HG02798 (cell line): ENCODE data around the gene ADCK1.
A peak's percentile ranks its signal among the peaks of the same experiment; 100 is the strongest.
"Not testable (repeated sequence)": the region's sequence is repeated elsewhere in the genome, so short reads cannot be mapped to it uniquely, and the experiment has no call there.

Experiments
- ATAC-seq: cut with Tn5 transposase; IDR thresholded peaks from one replicate; pipeline ENCODE4 v1.9.1; 2021; ENCODE audit warnings: mild to moderate bottlenecking; ENCODE audit not compliant: unreplicated experiment, poor library complexity

Gene ADCK1

DNA sequence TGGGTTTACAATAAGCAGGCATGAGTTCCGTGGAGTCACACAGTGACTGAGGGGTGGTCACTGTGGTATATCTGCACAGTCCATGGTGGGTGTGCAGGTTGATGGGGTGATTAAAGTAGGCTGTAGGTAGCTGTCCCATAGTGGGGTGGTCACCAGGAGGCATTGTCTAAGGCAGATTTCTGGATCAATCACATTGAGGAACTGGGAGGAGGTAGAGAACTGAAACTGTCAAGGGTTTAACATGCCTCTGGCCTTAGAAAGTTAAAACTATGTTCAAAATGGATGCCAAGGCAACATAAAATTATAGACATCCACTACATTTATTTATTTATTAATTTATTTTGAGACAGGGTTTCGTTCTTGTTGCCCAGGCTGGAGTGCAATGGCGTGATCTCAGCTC lies 8.3 kb downstream of the ADCK1 start:
- no peak for ATAC-seq

DNA sequence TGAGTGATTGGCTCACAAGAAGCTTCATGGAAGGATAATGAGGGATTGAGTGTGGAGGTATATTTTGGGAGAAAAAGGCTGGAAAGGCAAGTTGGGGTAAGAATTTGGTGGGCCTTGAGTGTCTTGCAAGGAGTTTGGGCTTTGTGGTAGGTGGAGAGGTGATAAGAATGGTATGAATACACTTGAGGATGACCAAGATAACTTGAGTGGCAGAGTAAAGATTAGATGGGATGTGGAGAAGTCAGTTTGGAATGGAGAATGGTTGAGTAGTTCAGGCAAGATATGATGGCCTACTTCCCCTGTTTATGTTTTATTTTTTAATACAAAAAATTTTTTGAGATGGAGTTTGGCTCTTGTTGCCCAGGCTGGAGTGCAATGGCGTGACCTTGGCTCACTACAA lies 9.1 kb downstream of the ADCK1 start:
- no peak for ATAC-seq

DNA sequence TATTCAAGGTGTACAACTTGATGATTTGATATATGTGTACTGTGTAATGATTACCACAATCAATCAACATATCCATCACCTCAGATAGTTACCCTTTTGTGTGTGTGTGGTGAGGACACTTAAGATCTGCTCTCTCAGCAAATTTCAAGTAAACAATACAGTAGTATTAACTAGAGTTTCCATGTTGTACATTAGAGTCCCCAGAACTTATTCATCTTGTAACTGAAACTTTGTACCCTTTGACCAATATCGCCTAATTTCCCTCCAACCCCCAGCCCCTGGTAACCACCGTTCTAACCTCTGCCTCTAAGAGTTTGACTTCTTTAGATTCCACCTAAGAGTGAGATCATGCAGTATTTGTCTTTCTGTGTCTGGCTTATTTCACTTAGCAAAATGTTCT lies 12.1 kb downstream of the ADCK1 start:
- ATAC-seq: peak; percentile 58

DNA sequence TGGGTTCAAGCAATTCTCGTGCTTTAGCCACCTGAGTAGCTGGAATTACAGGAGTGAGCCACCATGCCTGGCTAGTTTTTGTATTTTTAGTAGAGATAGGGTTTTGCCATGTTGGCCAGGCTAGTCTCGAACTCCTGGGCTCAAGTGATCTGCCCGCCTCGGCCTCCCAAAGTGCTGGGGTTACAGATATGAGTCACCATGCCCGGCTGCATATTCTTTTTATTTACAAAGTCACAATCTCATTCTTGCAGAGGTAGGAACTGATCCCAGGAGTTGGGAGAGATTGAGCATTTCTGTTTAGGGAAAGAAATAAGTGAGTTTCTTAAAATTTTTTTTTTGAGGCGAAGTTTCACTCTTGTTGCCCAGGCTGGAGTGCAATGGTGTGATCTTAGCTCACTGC lies 12.8 kb downstream of the ADCK1 start:
- not testable (repeated sequence) for ATAC-seq

DNA sequence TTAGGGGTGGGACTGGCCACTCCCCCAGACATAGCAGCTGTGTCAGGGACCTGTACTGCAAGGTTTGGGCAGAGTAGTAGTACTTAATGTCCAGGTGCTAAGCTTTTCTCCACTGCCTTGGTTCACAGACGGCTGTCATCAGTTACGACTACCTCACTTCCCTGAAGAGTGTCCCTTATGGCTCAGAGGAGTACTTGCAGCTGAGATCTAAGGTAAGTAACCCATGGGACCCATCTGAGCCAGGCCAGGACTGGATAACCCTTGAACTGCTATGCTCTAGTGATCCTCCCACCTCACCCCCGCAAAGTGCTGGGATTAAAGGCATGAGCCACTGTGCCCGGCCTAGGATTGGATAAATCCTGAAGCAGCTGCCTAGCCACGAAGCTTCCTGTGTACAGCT lies 22.4 kb downstream of the ADCK1 start:
- no peak for ATAC-seq

DNA sequence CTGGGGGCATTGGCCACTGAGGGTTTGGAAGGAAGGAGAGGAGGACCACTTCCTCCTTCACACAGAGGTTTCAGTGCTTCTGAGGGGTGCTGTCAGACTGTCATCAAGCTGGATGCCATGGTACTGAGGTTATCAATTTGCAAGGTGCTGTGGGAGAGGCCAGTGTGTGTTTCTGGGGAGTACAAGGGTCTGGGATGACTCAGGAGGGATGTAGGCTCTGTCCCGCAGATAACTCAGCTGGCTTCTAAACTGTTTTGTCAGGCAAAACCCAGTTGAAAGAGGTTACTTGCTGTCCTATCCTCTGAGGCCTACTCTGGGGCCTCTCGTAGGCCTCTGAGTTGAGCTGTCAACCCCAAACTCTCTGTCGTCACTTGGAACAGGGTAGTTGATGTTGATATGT lies 22.8 kb downstream of the ADCK1 start:
- ATAC-seq: no peak

DNA sequence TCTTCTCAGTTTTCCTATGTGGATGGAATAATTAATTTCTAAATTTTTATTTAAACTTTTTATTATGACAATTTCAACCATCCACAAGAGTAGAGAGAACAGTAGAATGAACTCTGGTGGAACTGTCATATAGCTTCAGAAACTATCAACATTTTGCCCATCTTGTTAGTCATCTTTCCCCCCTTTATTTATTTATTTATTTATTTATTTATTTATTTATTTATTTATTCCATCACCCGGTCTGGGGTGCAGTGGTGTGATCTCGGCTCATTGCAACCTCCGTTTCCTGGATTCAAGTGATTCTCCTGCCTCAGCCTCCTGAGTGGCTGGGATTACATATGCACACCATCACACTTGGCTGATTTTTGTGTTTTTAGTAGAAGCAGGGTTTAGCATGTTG lies 23.5 kb downstream of the ADCK1 start:
- ATAC-seq: no peak

DNA sequence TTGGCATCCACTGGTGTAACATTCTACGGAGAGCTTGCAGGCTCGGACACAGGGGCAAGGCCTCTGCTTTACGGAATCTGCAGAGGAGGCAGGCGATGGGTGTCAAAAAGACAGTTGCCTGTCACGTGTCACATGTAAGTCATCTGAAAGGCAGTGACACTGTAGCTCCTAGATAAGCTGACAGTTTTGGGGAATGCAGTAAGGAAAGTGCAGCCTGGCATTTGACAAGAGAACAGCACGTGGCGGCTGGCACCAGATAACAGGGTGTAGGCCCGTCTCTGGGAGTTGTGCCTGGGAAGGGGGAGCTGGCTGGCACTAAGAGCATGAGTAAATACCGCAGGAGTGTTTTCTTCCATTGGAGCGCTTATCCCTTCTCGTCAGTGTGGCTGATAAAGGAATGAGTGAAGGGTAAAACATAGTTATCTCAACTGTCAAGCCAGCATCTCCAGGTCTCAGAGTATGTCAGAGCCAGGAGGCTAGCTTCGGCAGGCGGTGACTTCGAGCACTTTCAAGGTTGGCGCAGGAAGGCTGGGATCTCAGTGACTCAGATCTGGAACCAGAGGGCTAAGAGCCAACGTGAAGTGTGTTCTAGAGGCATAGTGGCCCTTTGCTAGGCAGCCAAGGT lies 26.1 kb downstream of the ADCK1 start:
- no peak for ATAC-seq

DNA sequence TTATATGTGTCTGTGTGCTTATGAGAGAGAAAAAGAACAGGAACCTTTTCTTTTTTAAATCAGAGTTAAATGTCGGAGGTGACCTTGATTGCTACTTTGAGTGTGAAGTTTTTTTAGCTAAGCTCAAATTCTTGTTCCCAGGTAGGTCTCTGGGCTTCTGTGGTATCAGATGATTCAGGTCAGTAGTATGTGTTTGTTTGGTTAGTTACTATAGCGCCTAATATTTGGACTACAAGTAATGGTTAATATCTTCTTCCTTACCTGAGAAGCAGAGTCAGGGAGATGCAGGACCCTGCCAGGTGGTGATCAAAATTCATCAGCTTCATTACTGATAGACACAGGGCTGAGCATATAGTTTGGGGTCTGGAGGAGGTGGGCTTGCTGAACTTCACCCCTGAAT lies 30.8 kb downstream of the ADCK1 start:
- no peak for ATAC-seq

DNA sequence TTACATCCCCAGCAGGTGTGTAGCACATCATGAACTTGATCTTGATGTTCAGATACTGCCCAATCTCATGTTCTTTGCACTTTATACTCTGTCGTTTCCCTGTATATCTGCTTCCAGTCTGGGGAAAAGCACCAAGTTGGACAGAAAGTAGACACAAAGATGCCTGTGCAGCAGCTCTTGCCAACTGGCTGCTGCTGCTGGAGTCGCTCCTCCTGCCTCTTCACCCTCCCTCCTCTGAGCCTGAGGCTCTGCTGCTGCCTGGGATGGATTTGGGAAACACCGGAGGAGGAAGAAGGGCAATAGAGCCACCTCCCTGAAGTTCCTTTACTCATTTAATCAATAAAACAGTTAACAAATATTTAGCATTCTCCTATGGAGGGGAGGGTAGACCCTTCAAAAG lies 32.4 kb downstream of the ADCK1 start:
- ATAC-seq: no peak

DNA sequence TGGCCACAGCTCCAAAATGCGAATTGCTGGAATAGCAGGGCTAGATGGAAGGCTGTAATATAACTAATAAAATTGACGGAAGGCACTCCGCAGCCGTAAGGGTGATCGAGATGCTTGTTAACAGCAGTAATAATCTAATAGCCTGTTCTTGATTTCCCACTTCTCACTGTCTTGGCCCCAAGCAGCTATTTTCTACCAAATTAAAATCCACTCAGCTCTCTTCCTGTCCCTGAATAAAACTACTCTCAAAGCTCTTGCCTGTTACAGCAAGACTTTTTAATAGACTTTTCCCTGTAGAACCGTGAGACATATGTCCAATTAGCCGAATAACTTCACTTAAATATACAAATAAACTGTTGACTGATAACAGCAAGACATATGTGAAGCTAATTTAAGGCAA lies 38.0 kb downstream of the ADCK1 start:
- no peak for ATAC-seq

DNA sequence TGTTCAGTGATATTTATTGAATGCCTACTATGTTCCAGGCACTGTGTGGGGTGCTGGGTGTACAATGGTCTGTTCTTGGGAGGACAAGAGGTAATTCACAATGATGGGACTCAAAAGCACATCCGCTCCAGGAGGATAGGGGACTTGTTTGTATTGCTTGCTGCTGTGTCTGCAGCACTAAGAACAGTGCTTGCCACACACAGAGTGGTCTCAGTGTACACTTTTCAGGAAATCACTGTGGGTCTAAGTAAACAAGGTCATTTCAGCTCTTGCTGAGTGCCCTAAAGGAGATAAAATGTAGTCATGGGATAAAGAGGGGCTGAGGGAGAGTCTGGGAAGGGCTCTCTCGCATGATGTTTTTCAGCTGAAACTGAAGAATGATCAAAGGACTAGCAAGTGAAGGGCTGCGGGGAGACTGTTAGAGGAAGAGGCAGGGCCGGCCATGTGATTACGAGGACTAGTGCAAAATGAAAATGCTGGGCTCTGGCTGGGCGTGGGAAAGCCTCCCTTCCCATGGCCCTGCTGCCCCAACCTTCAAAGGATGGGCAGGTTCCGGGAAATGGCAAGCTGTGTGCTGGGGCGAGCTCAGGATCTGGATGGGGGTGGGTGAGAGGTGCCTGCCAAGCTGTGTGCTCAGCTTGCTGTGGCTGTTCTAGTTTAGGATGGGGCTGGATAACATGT lies 39.1 kb downstream of the ADCK1 start:
- ATAC-seq: no peak

DNA sequence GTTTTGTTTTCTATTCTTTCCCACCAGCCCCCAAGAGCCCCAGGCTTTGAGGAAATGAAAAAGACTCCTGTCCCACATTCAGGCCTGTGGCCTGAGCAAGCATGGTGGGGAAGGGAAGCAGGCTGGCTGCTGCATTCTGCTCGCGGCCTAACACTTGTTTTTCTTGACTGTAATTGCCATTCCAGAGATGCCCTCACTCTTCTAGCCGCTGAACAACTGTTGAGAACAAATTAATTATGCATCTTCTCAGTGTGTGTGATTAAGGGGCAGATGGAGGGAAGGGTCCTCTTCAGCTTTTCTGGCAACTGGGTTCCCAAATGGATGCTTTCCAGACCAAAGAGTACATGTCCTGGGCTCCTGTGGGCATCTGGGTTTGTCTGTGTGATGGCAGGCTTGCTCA lies 43.3 kb downstream of the ADCK1 start:
- no peak for ATAC-seq

DNA sequence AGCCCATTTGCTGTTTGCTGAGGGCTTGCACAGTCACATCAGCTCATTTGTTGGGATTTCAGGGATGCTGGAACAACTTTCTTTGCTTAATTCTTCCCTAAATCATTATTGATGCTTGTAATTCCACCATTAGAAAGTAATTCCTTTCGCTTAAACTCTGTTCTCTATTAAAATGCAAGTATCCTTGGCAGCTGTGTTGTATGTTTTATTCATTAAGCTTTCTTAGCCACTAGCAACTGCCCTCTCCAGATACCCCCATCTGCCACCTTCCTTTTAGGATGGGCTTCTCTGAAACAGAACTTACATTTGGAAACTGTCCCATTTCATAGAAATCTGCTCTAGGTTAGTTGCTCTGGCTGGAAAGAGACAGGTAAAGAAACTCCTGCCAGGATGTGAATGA lies 43.7 kb downstream of the ADCK1 start:
- no peak for ATAC-seq

DNA sequence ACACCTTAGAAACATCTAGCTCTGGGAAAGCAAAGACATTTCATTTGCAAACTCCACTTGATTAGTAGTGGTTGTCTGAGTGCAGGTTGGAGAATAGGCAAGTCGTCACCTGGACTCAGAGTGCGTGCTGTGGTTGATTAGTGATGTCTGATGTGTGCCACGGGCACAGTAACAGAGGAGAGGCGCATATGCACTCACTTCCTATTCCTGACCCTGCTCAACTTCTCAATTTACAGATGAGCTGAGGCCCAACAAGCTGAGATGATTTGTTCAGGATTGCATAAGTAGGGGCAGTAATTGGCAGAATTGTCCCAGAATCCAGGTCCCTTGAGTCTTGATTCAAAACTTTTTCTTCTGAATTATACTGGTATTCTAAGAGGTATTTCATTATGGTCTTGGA lies 44.9 kb downstream of the ADCK1 start:
- no peak for ATAC-seq

DNA sequence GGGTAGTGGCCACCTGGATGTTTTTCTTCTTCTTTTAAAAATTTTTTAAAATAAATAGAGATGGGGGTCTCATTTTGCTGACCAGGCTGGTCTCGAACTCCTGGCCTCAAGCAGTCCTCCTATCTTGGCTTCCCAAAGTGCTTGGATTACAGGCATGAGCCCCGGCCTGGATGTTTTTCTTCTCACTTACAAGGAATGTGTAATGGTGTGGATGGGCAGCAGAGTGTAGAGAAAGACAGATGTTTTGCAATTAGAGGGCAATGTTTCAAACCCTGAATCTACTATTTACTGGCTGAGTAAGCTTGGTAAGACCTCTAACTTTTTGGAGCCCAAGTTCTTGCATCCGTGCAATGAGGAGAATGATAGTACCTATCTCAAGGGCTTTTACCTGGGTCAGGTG lies 48.1 kb downstream of the ADCK1 start:
- no peak for ATAC-seq

DNA sequence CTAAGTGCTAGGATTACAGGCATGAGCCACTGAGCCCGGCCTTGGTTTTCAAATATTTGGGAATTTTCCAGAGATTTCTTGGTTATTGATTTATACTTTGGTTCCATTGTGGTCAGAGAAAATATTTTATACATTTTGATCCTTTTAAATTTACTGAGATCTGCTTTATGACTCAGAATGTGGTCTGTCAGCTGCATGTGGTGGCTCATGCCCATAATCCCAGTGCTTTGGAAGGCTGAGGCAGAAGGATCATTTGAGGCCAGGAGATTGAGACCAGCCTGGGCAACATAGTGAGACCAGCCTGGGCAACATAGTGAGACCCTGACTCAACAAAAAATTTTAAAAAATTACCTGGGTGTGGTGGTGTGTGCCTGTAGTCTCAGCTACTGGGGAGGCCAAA lies 49.8 kb downstream of the ADCK1 start:
- no peak for ATAC-seq

DNA sequence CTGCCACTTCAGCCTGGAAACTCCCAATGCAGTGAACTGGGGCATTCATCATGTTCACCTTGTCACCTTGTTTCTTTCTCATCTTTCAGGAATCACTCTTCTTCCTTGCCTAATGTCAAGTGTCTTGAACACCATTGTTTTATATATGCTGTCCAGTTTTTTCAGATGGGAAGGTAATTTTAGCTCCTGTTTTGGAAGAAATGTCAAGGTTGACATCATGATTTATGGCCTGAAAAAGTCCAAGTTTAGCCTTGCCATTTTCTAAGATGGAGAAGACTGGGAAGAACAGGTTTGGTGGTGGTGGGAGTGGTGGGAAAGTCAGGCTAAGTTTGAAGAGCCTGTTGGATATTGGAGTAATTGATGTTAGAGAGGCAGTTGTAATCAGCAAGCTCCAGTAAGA lies 54.0 kb downstream of the ADCK1 start:
- no peak for ATAC-seq

DNA sequence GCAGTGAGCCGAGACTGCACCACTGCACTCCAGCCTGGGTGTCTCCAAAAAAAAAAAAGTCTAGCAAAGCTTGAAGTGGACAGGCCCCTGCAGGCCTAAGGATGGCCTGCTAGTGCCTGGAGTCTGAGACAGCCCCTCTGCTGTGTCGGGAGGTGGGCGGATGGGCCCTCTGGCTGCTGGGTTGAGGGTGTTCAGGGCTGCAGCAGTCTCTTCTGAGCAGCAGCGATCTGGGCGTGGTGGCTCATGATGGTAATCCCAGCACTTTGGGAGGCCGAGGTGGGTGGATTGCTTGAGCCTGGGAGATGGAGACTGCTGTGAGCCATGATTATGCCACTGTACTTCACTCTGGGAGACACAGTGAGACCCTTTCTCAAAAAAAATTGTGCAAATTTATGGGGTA lies 57.0 kb downstream of the ADCK1 start:
- no peak for ATAC-seq

DNA sequence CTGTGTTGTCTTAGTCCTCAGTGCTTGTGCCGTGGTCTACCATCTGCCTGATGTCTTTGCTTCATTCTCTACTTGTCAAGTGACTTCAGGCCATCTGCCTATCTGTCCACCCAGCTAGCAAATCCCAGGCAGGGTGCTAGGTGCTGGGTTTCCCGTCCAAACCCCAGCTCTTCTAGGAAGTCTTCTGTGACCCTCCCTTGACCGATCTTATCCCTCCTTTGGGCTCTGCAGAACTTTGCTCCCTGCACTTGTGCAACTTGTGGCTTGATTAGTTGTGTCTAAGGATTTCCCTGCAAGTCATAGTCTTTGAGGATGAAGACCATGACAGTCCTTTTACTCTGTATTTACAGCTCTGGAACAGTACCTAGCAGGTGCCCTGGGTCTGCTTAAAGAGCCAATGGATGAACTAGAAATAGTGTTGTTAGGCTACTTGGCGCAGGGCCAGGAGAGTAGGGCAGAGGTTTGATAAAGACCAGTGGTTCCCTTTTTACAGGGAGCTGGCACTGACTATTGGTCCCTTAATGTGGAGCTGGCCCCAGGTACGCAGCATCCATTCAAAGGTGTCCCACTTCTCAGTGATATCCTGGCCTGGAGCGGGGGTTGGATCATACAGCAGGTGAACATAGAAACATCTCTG lies 60.1 kb downstream of the ADCK1 start:
- no peak for ATAC-seq

DNA sequence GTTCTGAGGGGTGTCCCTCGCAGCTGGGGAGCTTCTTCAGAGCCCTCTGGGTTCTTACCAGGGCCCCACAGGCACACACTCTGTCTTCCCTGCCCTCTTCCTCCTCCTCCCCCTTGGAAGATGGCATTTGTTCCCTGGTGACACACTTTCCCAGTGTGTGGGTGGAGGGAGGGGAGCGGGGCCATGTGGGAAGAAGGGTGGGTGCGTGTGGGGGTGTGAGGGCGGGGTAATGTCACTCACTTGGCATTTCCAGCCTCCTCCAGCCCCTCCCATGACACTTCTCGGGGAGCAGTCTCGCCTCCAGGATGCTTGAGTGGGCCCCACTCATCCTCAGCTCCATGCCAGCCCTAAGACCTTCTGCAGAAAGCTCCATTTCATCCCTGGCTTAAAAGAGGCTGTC lies 61.3 kb downstream of the ADCK1 start:
- ATAC-seq: no peak

DNA sequence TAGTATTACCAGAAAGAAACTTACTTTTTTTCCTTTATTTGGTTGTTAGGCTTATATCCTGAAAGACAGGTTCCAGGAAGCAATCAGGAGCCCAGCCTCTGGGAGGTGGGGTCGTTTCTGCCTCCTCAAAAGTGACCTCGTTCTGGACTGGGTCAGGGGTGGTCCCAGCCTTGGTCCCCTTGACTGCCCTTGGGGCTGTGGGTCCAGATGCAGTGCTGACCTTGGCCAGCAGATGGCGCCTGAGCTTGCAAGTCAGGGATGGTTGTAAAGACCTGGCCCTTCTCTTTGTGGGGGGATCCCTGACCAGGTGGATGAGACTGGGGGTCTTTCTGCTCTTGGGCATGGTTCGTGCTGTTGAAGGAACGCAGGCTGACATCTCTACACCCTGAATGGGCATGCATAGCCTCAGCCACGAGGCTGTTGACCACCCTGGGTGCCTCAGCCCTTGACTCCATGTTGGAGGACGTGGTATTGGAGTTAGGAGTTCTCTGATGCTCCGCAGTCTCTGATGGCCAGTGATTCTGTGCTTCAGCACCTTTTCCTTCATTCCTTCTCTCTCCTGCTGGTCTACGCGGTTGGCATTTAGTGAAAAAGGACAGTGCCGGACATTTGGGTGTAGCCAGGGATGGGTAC lies 62.4 kb downstream of the ADCK1 start:
- peak; percentile 67 for ATAC-seq
